Measurements from ENCODE around the gene PAX7. TPM values are rescaled to one million over a fixed set of nuclear protein-coding genes. Genes with fewer than 3 reads are reported as not detected.

PAX7 gene
- polyA plus RNA-seq, 1 of the 3 experiments (the other 2 are of a cell fraction): not detected

DNA sequence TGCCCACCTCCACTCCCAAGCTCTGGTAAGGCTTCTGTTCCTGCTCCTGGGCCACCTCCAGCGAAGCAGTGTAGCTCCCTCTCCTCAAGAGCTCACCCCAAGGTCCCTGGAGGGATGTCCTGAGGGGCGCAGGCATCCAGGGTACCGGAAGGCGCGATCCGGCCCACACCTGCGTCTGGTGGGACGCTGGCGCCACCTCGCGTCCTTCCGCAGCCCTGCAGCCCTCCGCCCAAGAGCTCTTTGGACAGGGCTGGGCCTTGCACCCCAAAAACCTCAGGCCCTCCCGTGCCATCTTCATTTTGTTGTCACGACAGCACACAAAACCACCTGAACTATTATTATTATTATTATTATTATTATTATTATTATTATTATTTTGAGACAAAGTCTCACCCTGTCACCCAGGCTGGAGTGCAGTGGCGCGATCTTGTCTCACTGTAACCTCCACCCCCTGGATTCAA, 49.2 kb upstream of the PAX7 start (continued):
- TF ChIP-seq EZH2phosphoT487 (IDR thresholded peaks at IDR 0.05; ENCODE audit: borderline replicate concordance, low read depth): no peak
- no peak for TF ChIP-seq FOXM1 (IDR thresholded peaks at IDR 0.05; ENCODE audit: low read depth)
- no peak for TF ChIP-seq TAF1 (IDR thresholded peaks at IDR 0.05; ENCODE audit: borderline replicate concordance, low read depth, low read length)
- TF ChIP-seq CHD2 (IDR thresholded peaks at IDR 0.05; ENCODE audit: low read length, partially characterized antibody): no peak
- no peak for TF ChIP-seq NRF1 (IDR thresholded peaks at IDR 0.05; ENCODE audit: low read depth, low read length)
- TF ChIP-seq ELF1 (IDR thresholded peaks at IDR 0.05): no peak
- TF ChIP-seq, protein P1, sequence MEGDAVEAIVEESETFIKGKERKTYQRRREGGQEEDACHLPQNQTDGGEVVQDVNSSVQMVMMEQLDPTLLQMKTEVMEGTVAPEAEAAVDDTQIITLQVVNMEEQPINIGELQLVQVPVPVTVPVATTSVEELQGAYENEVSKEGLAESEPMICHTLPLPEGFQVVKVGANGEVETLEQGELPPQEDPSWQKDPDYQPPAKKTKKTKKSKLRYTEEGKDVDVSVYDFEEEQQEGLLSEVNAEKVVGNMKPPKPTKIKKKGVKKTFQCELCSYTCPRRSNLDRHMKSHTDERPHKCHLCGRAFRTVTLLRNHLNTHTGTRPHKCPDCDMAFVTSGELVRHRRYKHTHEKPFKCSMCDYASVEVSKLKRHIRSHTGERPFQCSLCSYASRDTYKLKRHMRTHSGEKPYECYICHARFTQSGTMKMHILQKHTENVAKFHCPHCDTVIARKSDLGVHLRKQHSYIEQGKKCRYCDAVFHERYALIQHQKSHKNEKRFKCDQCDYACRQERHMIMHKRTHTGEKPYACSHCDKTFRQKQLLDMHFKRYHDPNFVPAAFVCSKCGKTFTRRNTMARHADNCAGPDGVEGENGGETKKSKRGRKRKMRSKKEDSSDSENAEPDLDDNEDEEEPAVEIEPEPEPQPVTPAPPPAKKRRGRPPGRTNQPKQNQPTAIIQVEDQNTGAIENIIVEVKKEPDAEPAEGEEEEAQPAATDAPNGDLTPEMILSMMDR (IDR thresholded peaks at IDR 0.05): peak; percentile 65
- no peak for TF ChIP-seq JUND (IDR thresholded peaks at IDR 0.05)
- no peak for TF ChIP-seq NFIC (IDR thresholded peaks at IDR 0.05; ENCODE audit: borderline replicate concordance)
- no peak for TF ChIP-seq MAX (IDR thresholded peaks at IDR 0.05; ENCODE audit: low read depth)
- no peak for TF ChIP-seq POLR2AphosphoS5 (IDR thresholded peaks at IDR 0.05; ENCODE audit: low read depth, low read length)
- no peak for TF ChIP-seq FOSL2 (IDR thresholded peaks at IDR 0.05; ENCODE audit: borderline replicate concordance, low read depth)
- peak; percentile 84 for TF ChIP-seq RAD21 (IDR thresholded peaks at IDR 0.05; ENCODE audit: low read length)
- TF ChIP-seq FOXJ3 (CRISPR knock-in tag; IDR thresholded peaks at IDR 0.05): no peak
- TF ChIP-seq PBX3 (IDR thresholded peaks at IDR 0.05): no peak

DNA sequence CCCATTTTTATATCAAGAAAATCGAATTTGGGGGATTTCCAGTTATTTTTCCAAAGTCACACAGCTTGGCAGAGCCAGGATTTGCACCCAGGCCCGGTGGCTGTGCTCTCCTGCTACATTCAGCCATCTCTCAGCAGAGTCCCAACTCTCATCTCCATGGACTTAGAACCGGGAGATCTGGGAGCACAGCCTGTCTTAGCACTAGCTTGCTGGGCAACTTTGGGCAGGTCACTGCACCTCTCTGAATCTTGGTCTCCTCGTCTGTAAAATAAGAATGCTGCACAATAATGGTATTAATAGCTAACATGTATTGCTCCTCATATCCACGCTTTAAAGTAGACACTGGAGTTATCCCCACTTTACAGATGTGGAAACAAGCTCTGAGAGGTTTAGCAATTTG, 47.8 kb upstream of the PAX7 start:
- H3K4me2 ChIP-seq: no peak overlapping the region
- DNase-seq: no peak
- 20% methylated on average over 4 of the region's 5 CpGs for WGBS (ENCODE audit: low lambda C conversion rate)

More for the DNA sequence above, 47.8 kb upstream of the PAX7 start:
- Histone ChIP-seq H3K9me3 (no peaks in the 10 kb centered on the region), H3K79me2 (ENCODE audit: insufficient read depth) (no peaks in the 10 kb centered on the region), H3K36me3 (replicated peaks in 1 of 2; ENCODE audit: control insufficient read depth in 1 of 2, insufficient read depth in 2 of 2, low read length in 1 of 2) (no peaks in the 10 kb centered on the region), H2AFZ (ENCODE audit: low read depth) (no peak overlapping the region), H3K9me2 (no peaks in the 10 kb centered on the region), H3K27me3 (ENCODE audit: insufficient read depth) (no peaks in the 10 kb centered on the region), H3F3A (replicated peaks; ENCODE audit: insufficient read depth) (no peaks in the 10 kb centered on the region), H3K4me1 (ENCODE audit: control insufficient read depth in 1 of 2, insufficient read depth in 2 of 2, low read depth in 1 of 2, low read length in 1 of 2) (no peaks in the 10 kb centered on the region; a peak in 1 of 4 replicates), H3K4me3 (ENCODE audit: low read depth in 2 of 2, low read length in 1 of 2) (no peak overlapping the region), H4K20me1 (ENCODE audit: insufficient read depth) (no peaks in the 10 kb centered on the region), H3K9ac (no peak overlapping the region), H3K27ac (ENCODE audit: low read depth in 2 of 2, low read length in 1 of 2) (no peak overlapping the region)
- ChIA-PET CTCF (interaction anchor here (0.9 to 9.8 kb wide), 23 partner anchors 11 to 929 kb away, joined by 3 to 144 read pairs (median 9); no protein-coding TSS in a partner anchor), POLR2A (no interaction called here)
- TF ChIP-seq, protein P2, sequence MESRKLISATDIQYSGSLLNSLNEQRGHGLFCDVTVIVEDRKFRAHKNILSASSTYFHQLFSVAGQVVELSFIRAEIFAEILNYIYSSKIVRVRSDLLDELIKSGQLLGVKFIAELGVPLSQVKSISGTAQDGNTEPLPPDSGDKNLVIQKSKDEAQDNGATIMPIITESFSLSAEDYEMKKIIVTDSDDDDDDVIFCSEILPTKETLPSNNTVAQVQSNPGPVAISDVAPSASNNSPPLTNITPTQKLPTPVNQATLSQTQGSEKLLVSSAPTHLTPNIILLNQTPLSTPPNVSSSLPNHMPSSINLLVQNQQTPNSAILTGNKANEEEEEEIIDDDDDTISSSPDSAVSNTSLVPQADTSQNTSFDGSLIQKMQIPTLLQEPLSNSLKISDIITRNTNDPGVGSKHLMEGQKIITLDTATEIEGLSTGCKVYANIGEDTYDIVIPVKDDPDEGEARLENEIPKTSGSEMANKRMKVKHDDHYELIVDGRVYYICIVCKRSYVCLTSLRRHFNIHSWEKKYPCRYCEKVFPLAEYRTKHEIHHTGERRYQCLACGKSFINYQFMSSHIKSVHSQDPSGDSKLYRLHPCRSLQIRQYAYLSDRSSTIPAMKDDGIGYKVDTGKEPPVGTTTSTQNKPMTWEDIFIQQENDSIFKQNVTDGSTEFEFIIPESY (IDR thresholded peaks at IDR 0.05; ENCODE audit: borderline replicate concordance, low read depth): no peak
- TF ChIP-seq RFX5 (IDR thresholded peaks at IDR 0.05; ENCODE audit: low read length) (no peak), GATA2 (CRISPR knock-in tag; IDR thresholded peaks at IDR 0.05) (no peak), RXRA (IDR thresholded peaks at IDR 0.05; ENCODE audit: borderline replicate concordance, low read depth) (no peak), MXI1 (IDR thresholded peaks at IDR 0.05; ENCODE audit: low read depth, low read length) (no peak), RAD21 (IDR thresholded peaks at IDR 0.05; ENCODE audit: low read length) (no peak), USF2 (IDR thresholded peaks at IDR 0.05; ENCODE audit: borderline replicate concordance, low read depth, low read length) (no peak), FOXM1 (IDR thresholded peaks at IDR 0.05; ENCODE audit: low read depth) (no peak)
- TF ChIP-seq, protein P1 (IDR thresholded peaks at IDR 0.05): no peak

Measured in SK-N-SH (cell line).